Liver (tissue), 9 donors: ENCODE measurements around the gene ATG4B. TPM values are rescaled to one million over a fixed set of nuclear protein-coding genes. Genes with fewer than 3 reads are reported as not detected.

Experiments
- DNase-seq: peaks from one replicate; pipeline ENCODE4 v3.0.0-alpha.2; 2017; ENCODE audit warnings: low spot score
- H3K27ac ChIP-seq, 2 donors: one replicate each; pipeline ENCODE4 v1.7.0; 2013; ENCODE audit warnings: inconsistent platforms in 2 of 2, low read length in 2 of 2, control low read depth in 1 of 2, low read depth in 1 of 2, mild to moderate bottlenecking in 1 of 2
- H3K27me3 ChIP-seq, 4 donors: one replicate each; pipeline versions ENCODE4 v1.6.1 to v1.7.0; 2013; ENCODE audit warnings: low read length in 3 of 4, inconsistent platforms in 1 of 4, mild to moderate bottlenecking in 1 of 4, moderate library complexity in 1 of 4; ENCODE audit not compliant: control insufficient read depth in 4 of 4, insufficient read depth in 4 of 4
- H3K36me3 ChIP-seq, 4 donors: one replicate each; pipeline versions ENCODE4 v1.6.1 to v1.7.0; 2013; ENCODE audit warnings: low read length in 3 of 4, mild to moderate bottlenecking in 3 of 4, low read depth in 1 of 4, moderate library complexity in 1 of 4; ENCODE audit not compliant: control insufficient read depth in 4 of 4, insufficient read depth in 3 of 4
- H3K4me1 ChIP-seq, 4 donors: one replicate each; pipeline versions ENCODE4 v1.6.1 to v1.7.0; 2013; ENCODE audit warnings: low read length in 3 of 4, mild to moderate bottlenecking in 3 of 4, moderate library complexity in 1 of 4; ENCODE audit not compliant: control insufficient read depth in 4 of 4, insufficient read depth in 4 of 4
- H3K4me3 ChIP-seq, 3 donors: one replicate each; pipeline versions ENCODE4 v1.6.1 to v1.7.0; 2013; ENCODE audit warnings: low read length in 3 of 3, control low read depth in 1 of 3, low read depth in 1 of 3, mild to moderate bottlenecking in 1 of 3
- H3K9ac ChIP-seq, 2 donors: one replicate each; pipeline ENCODE4 v1.7.0; 2013; ENCODE audit warnings: low read length in 2 of 2, mild to moderate bottlenecking in 2 of 2, moderate library complexity in 2 of 2, control low read depth in 1 of 2, low read depth in 1 of 2
- H3K9me3 ChIP-seq, 4 donors: one replicate each; pipeline versions ENCODE4 v1.6.1 to v1.7.0; 2013; ENCODE audit warnings: low read length in 3 of 4; ENCODE audit not compliant: control insufficient read depth in 4 of 4
- ATF3 ChIP-seq: IDR thresholded peaks from 2 replicates; pipeline ENCODE4 v1.6.1; 2016; ENCODE audit warnings: antibody characterized with exemption
- CTCF ChIP-seq: fragments of 150-350 bp; IDR thresholded peaks from 2 replicates; pipeline ENCODE4 v1.5.1; 2017; ENCODE audit warnings: improper control_type of control experiment, low read depth, low read length; ENCODE audit not compliant: missing input control
- EGR1 ChIP-seq, 2 donors: IDR thresholded peaks; 2 replicates each; pipeline ENCODE4 v1.6.1; 2016 to 2018; ENCODE audit warnings: antibody characterized with exemption in 2 of 2, low read depth in 2 of 2
- FOXA1 ChIP-seq: IDR thresholded peaks from 2 replicates; pipeline ENCODE4 v1.6.1; 2016; ENCODE audit warnings: antibody characterized with exemption
- FOXA2 ChIP-seq: IDR thresholded peaks from 2 replicates; pipeline ENCODE4 v1.6.1; 2016; ENCODE audit warnings: antibody characterized with exemption
- GABPA ChIP-seq, 2 donors: IDR thresholded peaks in 1 of 2; conservative IDR thresholded peaks in 1 of 2; 2 replicates each; pipeline ENCODE4 v1.6.1; 2016; ENCODE audit warnings: antibody characterized with exemption in 2 of 2, mild to moderate bottlenecking in 1 of 2, moderate library complexity in 1 of 2
- HNF4A ChIP-seq, 2 donors: conservative IDR thresholded peaks; 2 replicates each; pipeline ENCODE4 v1.6.1; 2016; ENCODE audit warnings: antibody characterized with exemption in 2 of 2, mild to moderate bottlenecking in 2 of 2
- HNF4G ChIP-seq: IDR thresholded peaks from 2 replicates; pipeline ENCODE4 v1.6.1; 2016; ENCODE audit warnings: antibody characterized with exemption
- MAX ChIP-seq: IDR thresholded peaks from 2 replicates; pipeline ENCODE4 v1.6.1; 2016; ENCODE audit warnings: antibody characterized with exemption
- NR2F2 ChIP-seq: IDR thresholded peaks from 2 replicates; pipeline ENCODE4 v1.6.1; 2016; ENCODE audit warnings: antibody characterized with exemption
- RAD21 ChIP-seq, 2 donors: IDR thresholded peaks; 2 replicates each; pipeline ENCODE4 v1.6.1; 2016; ENCODE audit warnings: antibody characterized with exemption in 2 of 2, mild to moderate bottlenecking in 2 of 2
- REST ChIP-seq: IDR thresholded peaks from 2 replicates; pipeline ENCODE4 v1.6.1; 2016; ENCODE audit warnings: antibody characterized with exemption, mild to moderate bottlenecking
- RXRA ChIP-seq, 2 donors: IDR thresholded peaks; 2 replicates each; pipeline ENCODE4 v1.6.1; 2017 to 2018; ENCODE audit warnings: antibody characterized with exemption in 2 of 2, mild to moderate bottlenecking in 1 of 2
- SP1 ChIP-seq: IDR thresholded peaks from 2 replicates; pipeline ENCODE4 v1.6.1; 2018; ENCODE audit warnings: antibody characterized with exemption, mild to moderate bottlenecking
- TAF1 ChIP-seq: conservative IDR thresholded peaks from 2 replicates; pipeline ENCODE4 v1.6.1; 2016; ENCODE audit warnings: antibody characterized with exemption, mild to moderate bottlenecking
- YY1 ChIP-seq: IDR thresholded peaks from 2 replicates; pipeline ENCODE4 v1.6.1; 2016; ENCODE audit warnings: antibody characterized with exemption, mild to moderate bottlenecking
- WGBS: extraction: QIAGEN DNeasy Blood & Tissue Kit; methylation state at CpG from one replicate; pipeline ENCODE4 v1.1.7; 2013; 5-methylcytosine and 5-hydroxymethylcytosine counted together
- polyA plus RNA-seq, 2 donors: library from polyadenylated mRNA; stranded (reverse) in 1 of 2; unstranded in 1 of 2; fragments of 200-250 nt in 1 of 2; fragments of >200 nt in 1 of 2; fragmentation: Nextera tagmentation in 1 of 2; extraction: Ambion mirVana in 1 of 2; gene quantifications; one replicate each; pipeline versions ENCODE4 v1.2.1 to v1.2.3, GENCODE V29; 2013 to 2015
- total RNA-seq, 2 donors: library from RNA; depleted of rRNA; stranded (reverse); fragments of >200 nt; gene quantifications; one replicate each; pipeline ENCODE4 v1.2.3, GENCODE V29; 2014
- donor health status: healthy.
- donor health status: healthy.
- donor health status: healthy.
- donor health status: healthy.
- donor health status: healthy.

The ATG4B gene
- total and polyA plus RNA-seq, 4 donors, result 31.0 to 50.3 (median 37.7) TPM

GRCh38 chr2:241701149-241701398, 63.6 kb downstream of the ATG4B start (continued):
- TF ChIP-seq MAX (peak; percentile 43), SP1 (no peak), GABPA (IDR thresholded peaks at IDR 0.05 in 1 of 2, conservative IDR thresholded peaks at IDR 0.05 in 1 of 2) (no peak), CTCF (peak; percentile 39), RAD21 (IDR thresholded peaks at IDR 0.05) (peak; percentile 42 to 53), EGR1 (IDR thresholded peaks at IDR 0.05; ENCODE audit: low read depth in 2 of 2) (no peak)

GRCh38 chr2:241701399-241702154, 64.1 kb downstream of the ATG4B start, which contains the start of gene ING5:
Gene ING5, plus strand, starts transcription at chr2:241702039. Its CDS starts 27 bp downstream, at chr2:241702066.
- peak; percentile 99 for DNase-seq
- Histone ChIP-seq H3K27me3 (no peaks in the 10 kb centered on the region), H3K9me3 (no peaks in the 10 kb centered on the region), H3K4me3 (peak within 1 kb of the TSS; percentile 61 to 91 (median 78)), H3K27ac (peak within 1 kb of the TSS; percentile 76 to 92), H3K9ac (peak within 1 kb of the TSS in 1 of 2 donors; percentile 84), H3K36me3 (peaks cover 5 to 11% (median 8%) of the 10 kb centered on the region in 4 donors), H3K4me1 (peaks cover 1 to 20% (median 9%) of the 10 kb centered on the region in 4 donors)
- no peak for TF ChIP-seq MAX
- TF ChIP-seq FOXA2, result no peak
- no peak for TF ChIP-seq NR2F2
- no peak for TF ChIP-seq REST
- peak in 1 of 2 donors; percentile 14 for TF ChIP-seq GABPA (IDR thresholded peaks at IDR 0.05 in 1 of 2, conservative IDR thresholded peaks at IDR 0.05 in 1 of 2)
- under 1% methylated on average over 96 of the region's 96 CpGs for WGBS

- Histone ChIP-seq H3K4me1 (peaks cover 1 to 20% (median 9%) of the 10 kb centered on the region in 4 donors), H3K36me3 (peaks cover 5 to 17% (median 9%) of the 10 kb centered on the region in 4 donors), H3K4me3 (peak overlapping the region; percentile 20 to 91 (median 78)), H3K9me3 (no peaks in the 10 kb centered on the region), H3K9ac (peak overlapping the region in 1 of 2 donors; percentile 28), H3K27me3 (no peaks in the 10 kb centered on the region), H3K27ac (peak overlapping the region; percentile 76 to 92)
- under 1% methylated on average over 97 of the region's 98 CpGs for WGBS
- DNase-seq, result peak; percentile 89
- TF ChIP-seq NR2F2 (no peak), GABPA (IDR thresholded peaks at IDR 0.05 in 1 of 2, conservative IDR thresholded peaks at IDR 0.05 in 1 of 2) (no peak), FOXA1 (no peak), HNF4A (conservative IDR thresholded peaks at IDR 0.05) (no peak), CTCF (peak; percentile 34), RXRA (IDR thresholded peaks at IDR 0.05) (no peak), FOXA2 (no peak), RAD21 (IDR thresholded peaks at IDR 0.05) (peak in 1 of 2 donors; percentile 16), ATF3 (no peak), TAF1 (no peak), YY1 (no peak), HNF4G (no peak), MAX (no peak)
These were observed 64.9 kb downstream of the ATG4B start for GRCh38 chr2:241702155-241703031.
